Neural progenitor cell (in vitro differentiated cells): Measurements from ENCODE around the gene UBR3. TPM values are rescaled to one million over a fixed set of nuclear protein-coding genes. Genes with fewer than 3 reads are reported as not detected.

Source experiments
- DNase-seq: peaks from one replicate; pipeline ENCODE4 v3.0.0-alpha.2; 2016; ENCODE audit warnings: low spot score
- H2AFZ ChIP-seq: fragments of 200-600 bp; sonication (generic); replicated peaks from 2 replicates; pipeline ENCODE4 v1.6.1; 2016; ENCODE audit warnings: antibody characterized with exemption
- H3F3A ChIP-seq: fragments of 200-600 bp; sonication (generic); 2 replicates; pipeline ENCODE4 v1.6.1; 2016; ENCODE audit warnings: antibody characterized with exemption, low read depth
- H3K27ac ChIP-seq: fragments of 200-600 bp; sonication (generic); 2 replicates; pipeline ENCODE4 v1.5.1; 2016; ENCODE audit warnings: mild to moderate bottlenecking
- H3K27me3 ChIP-seq: fragments of 200-600 bp; sonication (generic); 2 replicates; pipeline ENCODE4 v1.6.1; 2016; ENCODE audit warnings: mild to moderate bottlenecking, moderate library complexity
- H3K36me3 ChIP-seq: fragments of 200-600 bp; sonication (generic); 2 replicates; pipeline ENCODE4 v1.5.1; 2016
- H3K4me1 ChIP-seq: fragments of 200-600 bp; sonication (generic); 2 replicates; pipeline ENCODE4 v1.6.1; 2016; ENCODE audit warnings: mixed run types
- H3K4me2 ChIP-seq: fragments of 200-600 bp; sonication (generic); 2 replicates; pipeline ENCODE4 v1.6.1; 2016
- H3K4me3 ChIP-seq: fragments of 200-600 bp; sonication (generic); 2 replicates; pipeline ENCODE4 v1.5.1; 2016
- H3K79me2 ChIP-seq: fragments of 200-600 bp; sonication (generic); 2 replicates; pipeline ENCODE4 v1.6.1; 2016; ENCODE audit warnings: low read depth
- H3K9ac ChIP-seq: fragments of 200-600 bp; sonication (generic); 2 replicates; pipeline ENCODE4 v1.6.1; 2016
- H3K9me3 ChIP-seq: fragments of 200-600 bp; sonication (generic); 2 replicates; pipeline ENCODE4 v1.5.1; 2016; ENCODE audit warnings: low read depth
- H4K20me1 ChIP-seq: fragments of 200-600 bp; sonication (generic); 2 replicates; pipeline ENCODE4 v1.6.1; 2016; ENCODE audit warnings: low read depth
- H3K27ac Mint-ChIP-seq: 3 replicates; pipeline ENCODE4 v1.8.0; 2021; ENCODE audit warnings: mixed read lengths
- H3K27me3 Mint-ChIP-seq: 2 replicates; pipeline ENCODE4 v1.8.0; 2022; ENCODE audit warnings: low read depth, mild to moderate bottlenecking, inconsistent platforms, moderate library complexity, mixed read lengths; ENCODE audit not compliant: insufficient read depth
- H3K36me3 Mint-ChIP-seq: 3 replicates; pipeline ENCODE4 v1.8.0; 2021; ENCODE audit warnings: mixed read lengths
- H3K4me1 Mint-ChIP-seq: 3 replicates; pipeline ENCODE4 v1.8.0; 2021; ENCODE audit warnings: mixed read lengths
- H3K4me3 Mint-ChIP-seq: 3 replicates; pipeline ENCODE4 v1.8.0; 2021; ENCODE audit warnings: mild to moderate bottlenecking, moderate library complexity, mixed read lengths
- H3K9me3 Mint-ChIP-seq: 3 replicates; pipeline ENCODE4 v1.8.0; 2020; ENCODE audit warnings: mixed read lengths
- EZH2 ChIP-seq: fragments of 200-600 bp; sonication (generic); IDR thresholded peaks from 2 replicates; pipeline ENCODE4 v1.6.1; 2017; ENCODE audit warnings: antibody characterized with exemption, mild to moderate bottlenecking, moderate library complexity
- EZH2phosphoT487 ChIP-seq: fragments of 200-600 bp; sonication (generic); IDR thresholded peaks from 2 replicates; pipeline ENCODE4 v1.6.1; 2017; ENCODE audit warnings: antibody characterized with exemption
- total RNA-seq: library from RNA; depleted of rRNA; stranded (reverse); fragments of >200 nt; gene quantifications from 2 replicates; pipeline ENCODE4 v1.2.3, GENCODE V29; 2015; ENCODE audit warnings: low replicate concordance
- TF ChIP-seq, protein P1 (sequence below): fragments of 200-600 bp; sonication (generic); IDR thresholded peaks from 2 replicates; pipeline ENCODE4 v1.5.1; 2017; ENCODE audit warnings: antibody characterized with exemption, mild to moderate bottlenecking

UBR3 gene
- total RNA-seq, 1 donor from 2014 or later = 31.7 TPM

DNA sequence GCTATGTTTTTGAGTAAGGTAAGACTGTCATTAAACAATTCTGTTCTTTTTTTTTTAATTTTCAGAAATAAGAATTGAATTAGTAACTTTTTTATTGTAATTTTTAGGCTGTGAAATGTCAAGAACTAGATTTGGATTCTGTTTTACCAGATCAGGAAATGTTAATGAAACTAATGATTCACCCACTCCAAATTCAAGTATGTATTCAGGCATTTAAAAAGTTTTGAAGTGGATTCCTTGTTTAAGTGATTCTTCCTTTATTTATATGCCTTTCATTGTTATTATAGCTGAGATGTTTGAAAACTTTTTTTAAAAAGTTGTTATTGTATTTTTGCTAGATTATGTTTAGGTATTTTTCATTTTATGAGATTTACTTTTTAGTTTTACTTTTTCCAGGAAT is 96.7 kb downstream of the UBR3 start:
- Histone ChIP-seq H3K36me3 (no peaks in the 10 kb centered on the region), H3K4me3 (no peak overlapping the region), H3K9me3 (no peaks in the 10 kb centered on the region), H3K4me1 (no peaks in the 10 kb centered on the region), H3K27me3 (no peaks in the 10 kb centered on the region), H3K79me2 (no peaks in the 10 kb centered on the region), H3K27ac (no peak overlapping the region), H4K20me1 (no peaks in the 10 kb centered on the region), H3F3A (no peaks in the 10 kb centered on the region), H2AFZ (no peak overlapping the region), H3K9ac (no peak overlapping the region), H3K4me2 (no peak overlapping the region)
- Mint-ChIP-seq H3K4me1 (no peaks in the 10 kb centered on the region), H3K27ac (no peak overlapping the region), H3K9me3 (no peaks in the 10 kb centered on the region), H3K36me3 (peaks cover 4% of the 10 kb centered on the region), H3K27me3 (no peaks in the 10 kb centered on the region), H3K4me3 (no peak overlapping the region)
- no peak for DNase-seq
- TF ChIP-seq EZH2 (no peak), EZH2phosphoT487 (no peak)
- TF ChIP-seq, protein P1, sequence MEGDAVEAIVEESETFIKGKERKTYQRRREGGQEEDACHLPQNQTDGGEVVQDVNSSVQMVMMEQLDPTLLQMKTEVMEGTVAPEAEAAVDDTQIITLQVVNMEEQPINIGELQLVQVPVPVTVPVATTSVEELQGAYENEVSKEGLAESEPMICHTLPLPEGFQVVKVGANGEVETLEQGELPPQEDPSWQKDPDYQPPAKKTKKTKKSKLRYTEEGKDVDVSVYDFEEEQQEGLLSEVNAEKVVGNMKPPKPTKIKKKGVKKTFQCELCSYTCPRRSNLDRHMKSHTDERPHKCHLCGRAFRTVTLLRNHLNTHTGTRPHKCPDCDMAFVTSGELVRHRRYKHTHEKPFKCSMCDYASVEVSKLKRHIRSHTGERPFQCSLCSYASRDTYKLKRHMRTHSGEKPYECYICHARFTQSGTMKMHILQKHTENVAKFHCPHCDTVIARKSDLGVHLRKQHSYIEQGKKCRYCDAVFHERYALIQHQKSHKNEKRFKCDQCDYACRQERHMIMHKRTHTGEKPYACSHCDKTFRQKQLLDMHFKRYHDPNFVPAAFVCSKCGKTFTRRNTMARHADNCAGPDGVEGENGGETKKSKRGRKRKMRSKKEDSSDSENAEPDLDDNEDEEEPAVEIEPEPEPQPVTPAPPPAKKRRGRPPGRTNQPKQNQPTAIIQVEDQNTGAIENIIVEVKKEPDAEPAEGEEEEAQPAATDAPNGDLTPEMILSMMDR = no peak

DNA sequence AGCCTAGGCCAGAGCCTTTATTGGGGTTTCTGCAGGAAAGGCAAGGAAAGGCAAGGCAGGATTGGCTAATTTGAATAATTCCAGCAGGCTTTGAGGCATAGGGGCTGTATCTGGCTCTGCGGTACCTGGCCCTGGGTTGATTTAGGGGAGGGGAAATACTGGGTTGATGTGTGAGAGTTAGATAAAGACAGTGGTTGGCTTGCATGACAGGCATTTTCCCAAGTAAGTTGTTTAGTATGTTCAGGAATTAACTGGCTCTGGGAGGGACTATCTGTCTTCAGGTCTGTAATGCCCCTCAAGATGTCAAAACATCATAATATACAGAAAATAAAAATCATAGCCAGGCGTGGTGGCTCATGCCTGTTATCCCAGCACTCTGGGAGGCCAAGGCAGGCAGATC is 98.7 kb downstream of the UBR3 start:
- no peak overlapping the region for H3K27ac ChIP-seq
- H3K27me3 ChIP-seq = no peaks in the 10 kb centered on the region
- H3K36me3 Mint-ChIP-seq = peaks cover 4% of the 10 kb centered on the region
- H2AFZ ChIP-seq = no peak overlapping the region
- H3K9ac ChIP-seq = no peak overlapping the region
- no peaks in the 10 kb centered on the region for H3K79me2 ChIP-seq
- no peak overlapping the region for H3K4me3 ChIP-seq
- H3K4me1 Mint-ChIP-seq = no peaks in the 10 kb centered on the region
- H3K36me3 ChIP-seq = no peaks in the 10 kb centered on the region
- H3K27ac Mint-ChIP-seq = no peak overlapping the region
- no peaks in the 10 kb centered on the region for H3K4me1 ChIP-seq
- TF ChIP-seq EZH2 = no peak
- no peak for TF ChIP-seq EZH2phosphoT487
- TF ChIP-seq, protein P1 = no peak
- H3K4me3 Mint-ChIP-seq = no peak overlapping the region
- DNase-seq = no peak
- no peaks in the 10 kb centered on the region for H3K9me3 Mint-ChIP-seq
- H3F3A ChIP-seq = no peaks in the 10 kb centered on the region
- no peaks in the 10 kb centered on the region for H4K20me1 ChIP-seq
- no peaks in the 10 kb centered on the region for H3K27me3 Mint-ChIP-seq
- no peaks in the 10 kb centered on the region for H3K9me3 ChIP-seq
- no peak overlapping the region for H3K4me2 ChIP-seq

DNA sequence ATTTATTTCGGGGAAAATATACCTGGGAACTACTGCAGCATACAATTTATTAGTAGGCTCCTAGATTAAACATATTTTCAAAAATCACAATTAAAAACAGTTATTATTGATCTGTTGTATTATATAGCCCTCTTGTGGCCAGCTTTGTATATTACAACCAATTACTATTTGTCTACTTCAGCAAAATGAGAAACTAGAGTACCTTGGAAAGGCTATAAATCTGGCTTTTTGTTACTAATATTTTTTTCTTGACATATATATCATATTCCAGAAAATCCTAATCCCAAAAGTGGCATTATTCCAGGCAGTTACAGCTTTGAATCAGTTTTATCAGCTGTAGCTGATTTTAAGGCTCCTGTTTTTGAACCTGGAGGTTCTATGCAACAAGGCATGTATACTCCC is 101.2 kb downstream of the UBR3 start:
- Mint-ChIP-seq H3K27ac (no peak overlapping the region), H3K27me3 (no peaks in the 10 kb centered on the region), H3K36me3 (peaks cover 4% of the 10 kb centered on the region), H3K4me3 (no peak overlapping the region), H3K9me3 (no peaks in the 10 kb centered on the region), H3K4me1 (no peaks in the 10 kb centered on the region)
- Histone ChIP-seq H3K27ac (no peak overlapping the region), H3K9ac (no peak overlapping the region), H3K4me3 (no peak overlapping the region), H3K27me3 (no peaks in the 10 kb centered on the region), H3K9me3 (no peaks in the 10 kb centered on the region), H3K4me2 (no peak overlapping the region), H3F3A (peaks cover 6% of the 10 kb centered on the region), H3K79me2 (no peaks in the 10 kb centered on the region), H2AFZ (no peak overlapping the region), H3K36me3 (no peaks in the 10 kb centered on the region), H3K4me1 (no peaks in the 10 kb centered on the region), H4K20me1 (no peaks in the 10 kb centered on the region)
- TF ChIP-seq, protein P1 = peak; percentile 84
- TF ChIP-seq EZH2 = no peak
- peak; percentile 58 for DNase-seq
